CD4-positive, alpha-beta T cell treated with Interleukin-10 for 1 hour (primary cell): ENCODE data around the gene TIGAR.

Source experiments
- DNase-seq: peaks from one replicate; pipeline ENCODE4 v3.0.0-alpha.2; 2020

TIGAR gene

GRCh38 chr12:4307593-4308333 is 13.2 kb upstream of the TIGAR start:
- DNase-seq = no peak

- DNase-seq = no peak
These were observed 12.6 kb upstream of the TIGAR start for GRCh38 chr12:4308334-4308950.

GRCh38 chr12:4311776-4312175 is 9.2 kb upstream of the TIGAR start:
- no peak for DNase-seq

- DNase-seq = no peak
These were observed 8.8 kb upstream of the TIGAR start for GRCh38 chr12:4312251-4312650.

- no peak for DNase-seq
These were observed 538 bp upstream of the TIGAR start for GRCh38 chr12:4320497-4320852.

- no peak for DNase-seq
These were observed 1.7 kb downstream of the TIGAR start for GRCh38 chr12:4322726-4323125.

GRCh38 chr12:4323396-4323795 is 2.4 kb downstream of the TIGAR start:
- DNase-seq = no peak

- DNase-seq = no peak
These were observed 3.4 kb downstream of the TIGAR start for GRCh38 chr12:4324366-4324765.

GRCh38 chr12:4325966-4326365 is 5.0 kb downstream of the TIGAR start:
- DNase-seq = no peak

- DNase-seq = no peak
These were observed 6.3 kb downstream of the TIGAR start for GRCh38 chr12:4327293-4327692.

- no peak for DNase-seq
These were observed 9.2 kb downstream of the TIGAR start for GRCh38 chr12:4330203-4330602.

GRCh38 chr12:4331221-4331620 is 10.2 kb downstream of the TIGAR start:
- no peak for DNase-seq

GRCh38 chr12:4331842-4332241 is 10.8 kb downstream of the TIGAR start:
- DNase-seq = no peak

- DNase-seq = no peak
These were observed 25.9 kb downstream of the TIGAR start for GRCh38 chr12:4346931-4347330.

- peak; percentile 58 for DNase-seq
These were observed 32.8 kb downstream of the TIGAR start for GRCh38 chr12:4353785-4354208.

GRCh38 chr12:4355156-4356040 is 34.4 kb downstream of the TIGAR start:
- no peak for DNase-seq

GRCh38 chr12:4356041-4356327 is 35.0 kb downstream of the TIGAR start:
- peak; percentile 41 for DNase-seq

GRCh38 chr12:4366090-4366489 is 45.1 kb downstream of the TIGAR start:
- no peak for DNase-seq

- no peak for DNase-seq
These were observed 48.5 kb downstream of the TIGAR start for GRCh38 chr12:4369548-4369947.

- no peak for DNase-seq
These were observed 49.3 kb downstream of the TIGAR start for GRCh38 chr12:4370265-4370664.

- no peak for DNase-seq
These were observed 51.6 kb downstream of the TIGAR start for GRCh38 chr12:4372653-4373052.

GRCh38 chr12:4375449-4375848 is 54.4 kb downstream of the TIGAR start:
- DNase-seq = no peak

- DNase-seq = no peak
These were observed 57.8 kb downstream of the TIGAR start for GRCh38 chr12:4378772-4379171.

GRCh38 chr12:4379405-4379804 is 58.4 kb downstream of the TIGAR start, which contains the start of gene FGF23:
Gene FGF23, minus strand, starts transcription at chr12:4379712. Its CDS starts 130 bp downstream, at chr12:4379582.
- DNase-seq = no peak
